RWPE2 (cell line): ENCODE measurements around the gene CT47C1.

Source experiments
- ATAC-seq: fragments of 200-7000 bp; cut with Tn5 transposase; 3 replicates; pipeline ENCODE4 v1.9.1; 2021; ENCODE audit warnings: low read depth
- DNase-seq: peaks from one replicate; pipeline ENCODE4 v3.0.0-alpha.2; 2020; ENCODE audit warnings: low spot score
- H3K27ac ChIP-seq: fragments of 450-650 bp; 2 replicates; pipeline ENCODE4 v1.5.1; 2017; ENCODE audit warnings: mild to moderate bottlenecking; ENCODE audit not compliant: poor library complexity, severe bottlenecking
- H3K27me3 ChIP-seq: fragments of 250-450 bp; sonication (Bioruptor Pico); 2 replicates; pipeline ENCODE4 v1.5.1; 2021; ENCODE audit warnings: mild to moderate bottlenecking, moderate library complexity; ENCODE audit not compliant: insufficient read depth, poor library complexity, severe bottlenecking
- H3K36me3 ChIP-seq: fragments of 250-450 bp; sonication (Bioruptor Pico); 2 replicates; pipeline ENCODE4 v1.5.1; 2020; ENCODE audit warnings: low read depth, mild to moderate bottlenecking, moderate library complexity
- H3K4me1 ChIP-seq: fragments of 250-450 bp; sonication (Bioruptor Pico); 2 replicates; pipeline ENCODE4 v1.5.1; 2021; ENCODE audit warnings: mild to moderate bottlenecking, moderate library complexity; ENCODE audit not compliant: insufficient read depth, poor library complexity, severe bottlenecking
- H3K4me3 ChIP-seq: fragments of 250-450 bp; sonication (Bioruptor Pico); 2 replicates; pipeline ENCODE4 v1.5.1; 2021; ENCODE audit warnings: mild to moderate bottlenecking, moderate library complexity; ENCODE audit not compliant: severe bottlenecking
- H3K9me3 ChIP-seq: fragments of 250-450 bp; sonication (Bioruptor Pico); 2 replicates; pipeline ENCODE4 v1.5.1; 2021; ENCODE audit warnings: mild to moderate bottlenecking, moderate library complexity; ENCODE audit not compliant: severe bottlenecking
- TF ChIP-seq, protein P1 (sequence below): fragments of 450-650 bp; IDR thresholded peaks from one replicate; pipeline ENCODE4 v1.5.1; 2017; ENCODE audit warnings: mild to moderate bottlenecking, moderate library complexity; ENCODE audit not compliant: poor library complexity, severe bottlenecking

Gene CT47C1

DNA sequence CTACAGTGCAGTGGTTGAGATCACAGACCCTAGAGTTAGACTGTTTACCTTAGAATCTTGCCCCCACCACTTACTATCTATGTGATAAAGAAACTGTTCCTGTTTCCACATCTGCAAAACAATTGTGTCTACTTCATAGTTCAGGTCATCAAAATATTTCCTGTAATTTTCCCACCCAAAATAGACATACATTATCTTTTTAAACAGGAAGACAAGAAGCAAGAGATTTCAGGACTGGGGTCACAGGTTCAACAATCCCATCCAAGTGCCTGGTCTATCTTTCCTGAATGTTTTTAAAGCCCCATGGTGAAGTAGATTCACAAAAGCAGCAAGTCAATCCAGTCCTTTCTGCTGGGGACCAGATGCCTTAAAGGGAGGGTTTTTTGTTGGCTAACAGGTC, 41.8 kb upstream of the CT47C1 start:
- H3K4me1 ChIP-seq = no peaks in the 10 kb centered on the region
- H3K36me3 ChIP-seq = no peaks in the 10 kb centered on the region
- H3K9me3 ChIP-seq = no peaks in the 10 kb centered on the region
- ATAC-seq = no peak
- H3K4me3 ChIP-seq = no peak overlapping the region
- DNase-seq = no peak
- TF ChIP-seq, protein P1, sequence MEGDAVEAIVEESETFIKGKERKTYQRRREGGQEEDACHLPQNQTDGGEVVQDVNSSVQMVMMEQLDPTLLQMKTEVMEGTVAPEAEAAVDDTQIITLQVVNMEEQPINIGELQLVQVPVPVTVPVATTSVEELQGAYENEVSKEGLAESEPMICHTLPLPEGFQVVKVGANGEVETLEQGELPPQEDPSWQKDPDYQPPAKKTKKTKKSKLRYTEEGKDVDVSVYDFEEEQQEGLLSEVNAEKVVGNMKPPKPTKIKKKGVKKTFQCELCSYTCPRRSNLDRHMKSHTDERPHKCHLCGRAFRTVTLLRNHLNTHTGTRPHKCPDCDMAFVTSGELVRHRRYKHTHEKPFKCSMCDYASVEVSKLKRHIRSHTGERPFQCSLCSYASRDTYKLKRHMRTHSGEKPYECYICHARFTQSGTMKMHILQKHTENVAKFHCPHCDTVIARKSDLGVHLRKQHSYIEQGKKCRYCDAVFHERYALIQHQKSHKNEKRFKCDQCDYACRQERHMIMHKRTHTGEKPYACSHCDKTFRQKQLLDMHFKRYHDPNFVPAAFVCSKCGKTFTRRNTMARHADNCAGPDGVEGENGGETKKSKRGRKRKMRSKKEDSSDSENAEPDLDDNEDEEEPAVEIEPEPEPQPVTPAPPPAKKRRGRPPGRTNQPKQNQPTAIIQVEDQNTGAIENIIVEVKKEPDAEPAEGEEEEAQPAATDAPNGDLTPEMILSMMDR = no peak
- H3K27ac ChIP-seq = no peak overlapping the region
- no peaks in the 10 kb centered on the region for H3K27me3 ChIP-seq

DNA sequence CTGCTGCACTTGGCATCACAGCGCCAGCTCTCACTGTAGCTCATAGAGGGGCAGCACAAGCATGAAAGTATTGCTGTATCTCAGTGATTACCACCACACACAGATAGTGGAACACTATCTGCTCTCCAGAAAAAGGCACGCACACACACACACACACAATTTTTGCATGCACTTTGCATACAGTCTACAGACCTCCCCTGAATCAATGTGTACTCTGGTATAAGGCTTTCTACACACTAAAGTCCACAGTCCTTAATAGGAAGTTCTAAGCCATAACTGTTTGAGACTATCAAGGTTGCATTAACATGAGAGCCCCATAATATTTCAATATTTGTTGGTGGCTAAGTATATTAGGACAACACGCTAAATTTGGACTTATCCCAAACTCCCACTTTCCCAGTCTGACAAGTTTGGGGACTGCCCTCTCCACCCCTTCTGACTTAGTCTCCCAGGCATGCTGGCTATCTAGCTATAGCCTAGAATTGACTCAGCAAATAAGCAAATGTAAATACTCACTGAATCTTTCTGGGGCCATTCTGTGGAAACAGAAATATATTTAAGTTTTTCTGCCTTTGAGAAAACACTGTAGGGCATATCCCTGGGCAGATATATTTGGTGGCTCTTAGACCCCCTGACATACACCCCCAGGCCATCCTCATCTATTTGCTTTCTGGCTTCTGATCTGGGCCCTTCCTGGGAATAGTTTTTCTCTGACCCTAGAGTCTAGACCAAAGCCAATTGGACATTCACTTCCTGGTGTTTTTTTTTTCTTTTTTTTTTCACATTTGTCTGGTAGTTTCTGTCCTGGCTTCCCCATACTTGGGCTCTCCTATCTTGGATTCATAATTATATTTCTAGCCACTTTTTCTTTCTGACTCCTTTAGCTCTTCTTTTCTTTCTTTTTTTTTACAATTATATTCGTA, 36.4 kb upstream of the CT47C1 start:
- DNase-seq (no peak), ATAC-seq (no peak)
- Histone ChIP-seq H3K27me3 (no peaks in the 10 kb centered on the region), H3K27ac (no peak overlapping the region), H3K4me1 (no peaks in the 10 kb centered on the region), H3K36me3 (no peaks in the 10 kb centered on the region), H3K4me3 (no peak overlapping the region), H3K9me3 (no peaks in the 10 kb centered on the region)
- TF ChIP-seq, protein P1 = no peak

DNA sequence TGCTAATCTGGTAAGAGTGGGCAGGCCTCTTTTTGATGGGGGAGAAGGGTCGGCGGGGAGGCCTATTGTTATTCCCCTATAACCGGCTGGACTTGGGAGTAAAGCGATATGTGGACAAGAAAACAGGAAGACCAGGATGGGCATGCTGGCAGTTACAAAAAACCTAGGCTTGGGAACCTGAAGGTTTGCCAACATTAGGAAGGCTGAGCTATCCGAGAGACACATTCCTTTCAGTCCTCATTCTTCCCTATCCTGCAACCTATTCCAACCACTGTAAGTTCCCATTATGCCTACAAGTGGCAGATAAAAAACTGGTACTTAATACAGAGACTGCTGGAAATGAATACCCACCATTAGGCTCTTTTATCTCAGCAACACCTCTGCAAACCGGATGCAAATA, 32.4 kb upstream of the CT47C1 start:
- Histone ChIP-seq H3K4me3 (no peak overlapping the region), H3K4me1 (no peaks in the 10 kb centered on the region), H3K27ac (no peak overlapping the region), H3K36me3 (no peaks in the 10 kb centered on the region), H3K27me3 (no peaks in the 10 kb centered on the region), H3K9me3 (no peaks in the 10 kb centered on the region)
- ATAC-seq (no peak), DNase-seq (no peak)
- TF ChIP-seq, protein P1 = no peak

DNA sequence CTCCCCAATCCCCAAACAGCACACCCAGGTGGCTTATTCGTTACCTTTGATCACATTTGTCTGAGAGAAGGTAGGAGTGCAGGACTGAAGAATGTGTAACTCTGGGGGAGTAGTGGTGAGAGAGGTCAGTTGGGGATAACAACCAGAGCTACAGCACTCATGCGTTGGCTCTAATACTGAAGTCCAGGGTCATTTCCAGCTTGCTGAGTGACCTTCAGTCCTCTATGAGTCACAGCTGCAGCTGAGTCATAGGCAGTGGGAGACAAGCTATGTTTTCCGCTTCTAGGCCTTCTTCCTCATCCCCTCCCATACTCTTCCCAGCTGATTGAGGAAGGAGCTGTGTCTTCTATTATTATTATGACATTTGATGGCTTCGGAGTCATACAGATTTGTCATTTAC, 31.6 kb upstream of the CT47C1 start:
- DNase-seq (no peak), ATAC-seq (peak; percentile 69; the same call in 2 of the 3 replicates)
- H3K4me1 ChIP-seq = no peaks in the 10 kb centered on the region
- H3K27me3 ChIP-seq = no peaks in the 10 kb centered on the region
- no peak overlapping the region for H3K27ac ChIP-seq
- H3K4me3 ChIP-seq = no peak overlapping the region
- TF ChIP-seq, protein P1 = no peak
- H3K9me3 ChIP-seq = no peaks in the 10 kb centered on the region
- H3K36me3 ChIP-seq = no peaks in the 10 kb centered on the region

DNA sequence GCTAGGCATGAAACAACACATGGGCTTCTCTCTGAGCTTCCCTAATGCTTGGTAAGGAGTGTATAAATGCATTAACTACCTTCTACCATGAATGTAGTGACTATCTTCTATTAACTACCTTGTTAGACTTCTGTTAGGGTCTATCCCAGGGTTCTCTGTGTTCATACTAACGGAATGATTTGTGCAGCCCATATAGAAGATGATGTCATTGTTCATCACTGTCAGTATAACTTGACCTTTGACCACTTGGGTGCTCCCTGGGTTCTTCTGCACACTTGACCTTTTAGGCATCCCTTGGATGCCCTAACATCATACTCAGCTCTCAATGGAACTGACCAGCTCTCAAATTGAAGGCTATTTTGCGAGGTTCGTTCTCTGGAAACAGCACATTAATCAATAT, 30.8 kb upstream of the CT47C1 start:
- Histone ChIP-seq H3K27me3 (no peaks in the 10 kb centered on the region), H3K4me1 (no peaks in the 10 kb centered on the region), H3K9me3 (no peaks in the 10 kb centered on the region), H3K4me3 (no peak overlapping the region), H3K36me3 (no peaks in the 10 kb centered on the region), H3K27ac (no peak overlapping the region)
- no peak for ATAC-seq
- no peak for DNase-seq
- TF ChIP-seq, protein P1 = no peak
